B cell (primary cell): ENCODE data around the gene CCDC85B. TPM values are rescaled to one million over a fixed set of nuclear protein-coding genes. Genes with fewer than 3 reads are reported as not detected.
A peak's percentile ranks its signal among the peaks of the same experiment; 100 is the strongest.

Source experiments
- ATAC-seq: fragments of 200-7000 bp; cut with Tn5 transposase; one replicate; pipeline ENCODE4 v1.10.0; 2021; ENCODE audit warnings: low read depth, mild to moderate bottlenecking, moderate number of reproducible peaks, moderate library complexity
- CTCF ChIA-PET: fragments of 350-600 bp; sonication (Branson Sonifier 250); formaldehyde crosslinking; loops from one replicate; lab custom pipeline; 2021; ENCODE audit warnings: antibody characterized with exemption, inconsistent platforms; lab: Charles Lee
- POLR2A ChIA-PET: fragments of 350-600 bp; sonication (Branson Sonifier 250); formaldehyde crosslinking; loops from one replicate; lab custom pipeline; 2021; ENCODE audit warnings: antibody characterized with exemption; lab: Charles Lee
- DNase-seq: peaks from one replicate; pipeline ENCODE4 v3.0.0; 2013
- H2AFZ ChIP-seq: 2 replicates; pipeline ENCODE4 v1.6.1; 2012; ENCODE audit warnings: mild to moderate bottlenecking, low read depth, low read length; ENCODE audit not compliant: insufficient read depth, poor library complexity, severe bottlenecking
- H3K27ac ChIP-seq, 2 donors: 1 replicate in 1 of 2; 2 replicates in 1 of 2; pipeline ENCODE4 v1.5.1; 2012 to 2013; ENCODE audit warnings: low read length in 2 of 2, mild to moderate bottlenecking in 2 of 2, moderate library complexity in 1 of 2
- H3K27me3 ChIP-seq, 4 experiments: fragments of 200-600 bp in 1 of 4; sonication (generic) in 1 of 4; replicated peaks in 1 of 4; 1 replicate in 2 of 4; 2 replicates in 2 of 4; pipeline versions ENCODE4 v1.6.1 to v1.7.0; 2013 to 2016; ENCODE audit warnings: low read length in 3 of 4, mild to moderate bottlenecking in 2 of 4, mixed read lengths in 1 of 4, moderate library complexity in 1 of 4; ENCODE audit not compliant: insufficient read depth in 4 of 4, control insufficient read depth in 3 of 4; ENCODE audit errors: control extremely low read depth in 1 of 4
- H3K36me3 ChIP-seq, 2 experiments: replicated peaks in 1 of 2; 1 replicate in 1 of 2; 2 replicates in 1 of 2; pipeline versions ENCODE4 v1.6.1 to v1.7.1; 2013; ENCODE audit warnings: low read length in 1 of 2; ENCODE audit not compliant: insufficient read depth in 2 of 2, control insufficient read depth in 1 of 2; ENCODE audit errors: control extremely low read depth in 1 of 2, extremely low read depth in 1 of 2
- H3K4me1 ChIP-seq, 2 donors: fragments of 200-600 bp in 1 of 2; sonication (generic) in 1 of 2; 1 replicate in 1 of 2; 2 replicates in 1 of 2; pipeline versions ENCODE4 v1.5.1 to v1.6.1; 2013 to 2017; ENCODE audit warnings: low read length in 2 of 2; ENCODE audit not compliant: control insufficient read depth in 2 of 2, insufficient read depth in 2 of 2
- H3K4me2 ChIP-seq: replicated peaks from 2 replicates; pipeline ENCODE3; 2012; ENCODE audit warnings: mild to moderate bottlenecking, low read depth, low read length; ENCODE audit not compliant: poor library complexity, severe bottlenecking
- H3K4me3 ChIP-seq, 5 experiments: fragments of 200-600 bp in 1 of 5; sonication (generic) in 1 of 5; 1 replicate in 3 of 5; 2 replicates in 2 of 5; pipeline versions ENCODE4 v1.5.1 to v1.7.0; 2011 to 2016; ENCODE audit warnings: low read length in 4 of 5, mild to moderate bottlenecking in 4 of 5, low read depth in 2 of 5, control low read depth in 1 of 5, moderate library complexity in 1 of 5; ENCODE audit not compliant: insufficient read depth in 1 of 5; ENCODE audit errors: control extremely low read depth in 1 of 5, extremely low read depth in 1 of 5
- H3K79me2 ChIP-seq: fragments of 200-600 bp; sonication (generic); one replicate; pipeline ENCODE4 v1.6.0; 2016; ENCODE audit warnings: low read length; ENCODE audit not compliant: control insufficient read depth, insufficient read depth
- H3K9ac ChIP-seq: fragments of 200-600 bp; sonication (generic); 2 replicates; pipeline ENCODE4 v1.6.1; 2017; ENCODE audit warnings: mild to moderate bottlenecking, low read length, moderate library complexity
- H3K9me3 ChIP-seq, 3 donors: one replicate each; pipeline versions ENCODE4 v1.6.1 to v1.7.1; 2013; ENCODE audit warnings: low read length in 2 of 3; ENCODE audit not compliant: control insufficient read depth in 2 of 3, insufficient read depth in 1 of 3; ENCODE audit errors: control extremely low read depth in 1 of 3
- H4K20me1 ChIP-seq: 2 replicates; pipeline ENCODE4 v1.6.0; 2012; ENCODE audit warnings: mild to moderate bottlenecking, low read length; ENCODE audit not compliant: insufficient read depth, control insufficient read depth, poor library complexity, severe bottlenecking
- H3K27ac Mint-ChIP-seq: one replicate; pipeline ENCODE4 v1.8.0; 2021; ENCODE audit warnings: mixed read lengths
- H3K27me3 Mint-ChIP-seq: one replicate; pipeline ENCODE4 v1.8.0; 2021; ENCODE audit warnings: mixed read lengths
- H3K4me1 Mint-ChIP-seq: one replicate; pipeline ENCODE4 v1.8.0; 2021; ENCODE audit warnings: mixed read lengths
- H3K4me3 Mint-ChIP-seq: one replicate; pipeline ENCODE4 v1.8.0; 2021; ENCODE audit warnings: mixed read lengths
- H3K9me3 Mint-ChIP-seq: one replicate; pipeline ENCODE4 v1.8.0; 2022; ENCODE audit warnings: mixed read lengths; ENCODE audit not compliant: insufficient read depth
- EZH2 ChIP-seq: IDR thresholded peaks from 2 replicates; pipeline ENCODE4 v1.6.1; 2012; ENCODE audit warnings: borderline replicate concordance, low read depth, mild to moderate bottlenecking, moderate library complexity, low read length; ENCODE audit not compliant: insufficient read depth, poor library complexity, severe bottlenecking
- WGBS: methylation state at CpG from one replicate; pipeline ENCODE4 v1.1.5; 2013; ENCODE audit warnings: missing lambda C conversion rate; ENCODE audit not compliant: insufficient coverage; 5-methylcytosine and 5-hydroxymethylcytosine counted together
- intact Hi-C: fragments of 100-400 bp; cut with micrococcal nuclease; formaldehyde crosslinking; loops from one replicate; pipeline ENCODE4 v1.10.0; 2022
- polyA plus RNA-seq: library from polyadenylated mRNA; depleted of rRNA; stranded (reverse); fragments of >200 nt; gene quantifications from 2 replicates; pipeline ENCODE4 v1.2.3, GENCODE V29; 2012
- total RNA-seq, 2 donors: library from RNA; stranded (reverse); fragments of 120-200 nt in 1 of 2; gene quantifications; 1 replicate in 1 of 2; 2 replicates in 1 of 2; pipeline versions ENCODE4 v1.2.3 to v1.2.4, GENCODE V29; 2013 to 2022
- TF ChIP-seq, protein P1 (sequence below): fragments of 200-600 bp; IDR thresholded peaks from one replicate; pipeline ENCODE4 v1.8.0; 2022; ENCODE audit warnings: antibody characterized with exemption, mild to moderate bottlenecking

CCDC85B gene
- total and polyA plus RNA-seq, 2 donors (not counting 1 experiment from before 2014, with no cell fraction given) = 18.2 to 39.5 TPM

DNA sequence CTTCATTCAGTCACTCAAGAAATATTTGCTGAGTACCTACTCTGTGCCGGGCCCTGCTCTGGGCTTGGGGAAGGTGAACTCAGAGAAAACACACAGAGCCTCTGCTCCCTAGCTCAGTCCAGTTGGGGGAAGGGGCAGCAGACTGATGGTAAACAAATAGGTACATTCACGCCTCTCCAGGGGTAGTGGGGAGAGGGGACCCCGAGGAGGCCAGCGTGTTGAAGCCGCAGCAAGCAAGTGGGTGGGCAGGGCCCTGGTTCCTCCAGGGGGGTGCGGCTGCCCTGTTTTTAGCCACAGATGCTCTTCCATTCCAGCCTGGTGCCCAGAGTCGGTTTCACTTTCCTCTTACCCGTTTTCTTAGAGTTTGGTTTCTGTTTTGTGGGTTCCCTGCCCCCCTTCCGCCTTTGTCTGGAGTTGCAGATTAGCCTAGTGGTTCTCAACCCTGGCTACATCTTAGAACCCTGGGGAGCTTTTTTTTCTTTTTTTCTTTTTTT lies 37.5 kb downstream of the CCDC85B start:
- POLR2A ChIA-PET = interaction anchor here (1.1 to 1.8 kb wide), 6 partner anchors 10 to 216 kb away, joined by 3 to 9 read pairs (median 4); partner anchors contain the start of genes CCDC85B, FIBP, KAT5 and SART1
- Mint-ChIP-seq H3K4me3 (peak overlapping the region; percentile 74), H3K27me3 (no peaks in the 10 kb centered on the region), H3K9me3 (no peaks in the 10 kb centered on the region), H3K27ac (peak overlapping the region; percentile 98), H3K4me1 (peaks cover 18% of the 10 kb centered on the region)
- WGBS = 0% methylated on average over 8 of the region's 9 CpGs
- peak overlapping the region; percentile 84 for H3K4me2 ChIP-seq
- no peaks in the 10 kb centered on the region for H4K20me1 ChIP-seq
- CTCF ChIA-PET = interaction anchor here (0.8 to 3.1 kb wide), 7 partner anchors 32 to 383 kb away, joined by 3 to 18 read pairs (median 4); partner anchors contain the start of genes CCDC85B and FIBP
- peaks cover 2 to 4% of the 10 kb centered on the region in 2 experiments for H3K36me3 ChIP-seq
- ATAC-seq (peak; percentile 94), DNase-seq (peak; percentile 89)
- peak overlapping the region; percentile 70 to 79 for H3K27ac ChIP-seq
- no peaks in the 10 kb centered on the region for H3K27me3 ChIP-seq
- H3K79me2 ChIP-seq = no peaks in the 10 kb centered on the region
- intact Hi-C loops = loop anchor here (1.0 to 2.0 kb wide), 3 partner anchors 9 to 37 kb away; partner anchors contain the start of genes C11orf68, CCDC85B, DRAP1 and SART1
- peak overlapping the region in 4 of 5 experiments; percentile 27 to 67 (median 38) for H3K4me3 ChIP-seq
- H3K9me3 ChIP-seq = no peaks in the 10 kb centered on the region
- peaks cover 20 to 22% of the 10 kb centered on the region in 2 donors for H3K4me1 ChIP-seq
- H2AFZ ChIP-seq = peak overlapping the region; percentile 89
- no peak for TF ChIP-seq EZH2
- TF ChIP-seq, protein P1, sequence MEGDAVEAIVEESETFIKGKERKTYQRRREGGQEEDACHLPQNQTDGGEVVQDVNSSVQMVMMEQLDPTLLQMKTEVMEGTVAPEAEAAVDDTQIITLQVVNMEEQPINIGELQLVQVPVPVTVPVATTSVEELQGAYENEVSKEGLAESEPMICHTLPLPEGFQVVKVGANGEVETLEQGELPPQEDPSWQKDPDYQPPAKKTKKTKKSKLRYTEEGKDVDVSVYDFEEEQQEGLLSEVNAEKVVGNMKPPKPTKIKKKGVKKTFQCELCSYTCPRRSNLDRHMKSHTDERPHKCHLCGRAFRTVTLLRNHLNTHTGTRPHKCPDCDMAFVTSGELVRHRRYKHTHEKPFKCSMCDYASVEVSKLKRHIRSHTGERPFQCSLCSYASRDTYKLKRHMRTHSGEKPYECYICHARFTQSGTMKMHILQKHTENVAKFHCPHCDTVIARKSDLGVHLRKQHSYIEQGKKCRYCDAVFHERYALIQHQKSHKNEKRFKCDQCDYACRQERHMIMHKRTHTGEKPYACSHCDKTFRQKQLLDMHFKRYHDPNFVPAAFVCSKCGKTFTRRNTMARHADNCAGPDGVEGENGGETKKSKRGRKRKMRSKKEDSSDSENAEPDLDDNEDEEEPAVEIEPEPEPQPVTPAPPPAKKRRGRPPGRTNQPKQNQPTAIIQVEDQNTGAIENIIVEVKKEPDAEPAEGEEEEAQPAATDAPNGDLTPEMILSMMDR = no peak
- peak overlapping the region; percentile 46 for H3K9ac ChIP-seq

DNA sequence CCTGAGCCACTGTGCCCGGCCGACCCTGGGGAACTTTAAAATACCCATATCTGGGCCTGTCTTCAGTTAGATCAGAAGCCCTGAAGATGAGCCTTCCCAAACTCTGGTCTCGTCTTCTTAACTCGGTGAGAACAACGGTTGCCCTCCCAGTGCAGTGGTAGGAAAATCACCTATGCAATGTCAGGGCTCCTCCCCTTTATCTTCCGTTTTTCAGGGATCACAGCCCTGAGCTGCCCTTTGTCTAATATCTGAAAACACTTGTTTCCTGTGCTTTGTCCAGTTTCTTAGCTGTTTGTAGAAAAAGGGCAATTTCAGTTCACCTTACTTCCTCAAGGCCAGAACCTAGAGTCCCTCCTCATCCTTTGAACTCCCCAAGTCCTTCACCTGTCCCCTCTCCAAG lies 38.2 kb downstream of the CCDC85B start:
- peak overlapping the region; percentile 52 for H3K4me3 Mint-ChIP-seq

More for the DNA sequence above, 38.2 kb downstream of the CCDC85B start:
- no peaks in the 10 kb centered on the region for H3K27me3 Mint-ChIP-seq
- Histone ChIP-seq H3K9me3 (no peaks in the 10 kb centered on the region), H4K20me1 (no peaks in the 10 kb centered on the region), H3K4me3 (peak overlapping the region in 2 of 5 experiments; percentile 11 to 67), H3K36me3 (no peaks in the 10 kb centered on the region), H3K4me1 (peaks cover 20 to 22% of the 10 kb centered on the region in 2 donors), H2AFZ (peak overlapping the region; percentile 89), H3K9ac (no peak overlapping the region), H3K27me3 (no peaks in the 10 kb centered on the region), H3K79me2 (no peaks in the 10 kb centered on the region), H3K27ac (peak overlapping the region; percentile 40 to 79), H3K4me2 (peak overlapping the region; percentile 84)
- H3K9me3 Mint-ChIP-seq = no peaks in the 10 kb centered on the region
- ChIA-PET CTCF (interaction anchor here (0.8 to 3.1 kb wide), 6 partner anchors 32 to 93 kb away, joined by 4 to 18 read pairs (median 4); partner anchors contain the start of genes CCDC85B and FIBP), POLR2A (interaction anchor here (1.2 to 1.8 kb wide), 5 partner anchors 32 to 217 kb away, joined by 3 to 9 read pairs (median 5); partner anchors contain the start of genes CCDC85B, FIBP, KAT5 and SART1)
- H3K27ac Mint-ChIP-seq = peak overlapping the region; percentile 98
- no peak for ATAC-seq
- TF ChIP-seq EZH2 = no peak
- TF ChIP-seq, protein P1 = no peak
- H3K4me1 Mint-ChIP-seq = peaks cover 18% of the 10 kb centered on the region
- DNase-seq = no peak
- intact Hi-C loops = loop anchor here (1.0 to 2.0 kb wide), 3 partner anchors 9 to 38 kb away; partner anchors contain the start of genes C11orf68, CCDC85B, DRAP1 and SART1
- 49% methylated on average over 4 of the region's 6 CpGs for WGBS
